ENCODE results near the gene ZFPM1. TPM values are rescaled to one million over a fixed set of nuclear protein-coding genes. Genes with fewer than 3 reads are reported as not detected.

Gene ZFPM1
- polyA plus RNA-seq, 1 of the 3 experiments (the other 2 are of a cell fraction): 1.2 TPM

GRCh38 chr16:88514070-88514469, 61.0 kb downstream of the ZFPM1 start:
- no peaks in the 10 kb centered on the region for H4K20me1 ChIP-seq (ENCODE audit: insufficient read depth)
- no peaks in the 10 kb centered on the region for H3F3A ChIP-seq (replicated peaks; ENCODE audit: insufficient read depth)
- POLR2A ChIA-PET: no interaction called here
- no peak for TF ChIP-seq JUND (IDR thresholded peaks at IDR 0.05)
- no peak for TF ChIP-seq REST (IDR thresholded peaks at IDR 0.05; ENCODE audit: low read depth, low read length)
- no peak for TF ChIP-seq MEF2A (IDR thresholded peaks at IDR 0.05; ENCODE audit: borderline replicate concordance, low read depth)
- peak overlapping the region in 1 of 2 experiments; percentile 93; a peak in 2 of 4 replicates for H3K27ac ChIP-seq (ENCODE audit: low read depth in 2 of 2, low read length in 1 of 2)
- DNase-seq: no peak
- H3K9me2 ChIP-seq: no peaks in the 10 kb centered on the region
- WGBS (ENCODE audit: low lambda C conversion rate): 90% methylated on average over 2 of the region's 20 CpGs
- CTCF ChIA-PET: interaction anchor here (1.4 kb wide), 1 partner anchor 76 kb away, joined by 4 read pairs; no protein-coding TSS in a partner anchor
- H3K36me3 ChIP-seq (replicated peaks in 1 of 2; ENCODE audit: control insufficient read depth in 1 of 2, insufficient read depth in 2 of 2, low read length in 1 of 2): no peaks in the 10 kb centered on the region
- H3K9me3 ChIP-seq: no peaks in the 10 kb centered on the region
- no peak overlapping the region for H3K9ac ChIP-seq
- no peak overlapping the region for H2AFZ ChIP-seq (ENCODE audit: low read depth)
- no peak overlapping the region for H3K4me2 ChIP-seq
- H3K79me2 ChIP-seq (ENCODE audit: insufficient read depth): no peaks in the 10 kb centered on the region
- H3K4me1 ChIP-seq (ENCODE audit: control insufficient read depth in 1 of 2, insufficient read depth in 2 of 2, low read depth in 1 of 2, low read length in 1 of 2): peaks cover 0 to 43% of the 10 kb centered on the region in 2 experiments; a peak in 1 of 4 replicates
- no peak overlapping the region for H3K4me3 ChIP-seq (ENCODE audit: low read depth in 2 of 2, low read length in 1 of 2)
- H3K27me3 ChIP-seq (ENCODE audit: insufficient read depth): no peaks in the 10 kb centered on the region

- peaks cover 0 to 43% of the 10 kb centered on the region in 2 experiments; a peak in 1 of 4 replicates for H3K4me1 ChIP-seq (ENCODE audit: control insufficient read depth in 1 of 2, insufficient read depth in 2 of 2, low read depth in 1 of 2, low read length in 1 of 2)
- H3K27me3 ChIP-seq (ENCODE audit: insufficient read depth): no peaks in the 10 kb centered on the region
- ChIA-PET CTCF (interaction anchor here (0.5 to 1.4 kb wide), 5 partner anchors 35 to 135 kb away, joined by 3 to 4 read pairs (median 3); no protein-coding TSS in a partner anchor), POLR2A (no interaction called here)
- H3K4me3 ChIP-seq (ENCODE audit: low read depth in 2 of 2, low read length in 1 of 2): no peak overlapping the region
- no peaks in the 10 kb centered on the region for H3K9me2 ChIP-seq
- no peaks in the 10 kb centered on the region for H3K36me3 ChIP-seq (replicated peaks in 1 of 2; ENCODE audit: control insufficient read depth in 1 of 2, insufficient read depth in 2 of 2, low read length in 1 of 2)
- no peak overlapping the region for H3K4me2 ChIP-seq
- H3K9me3 ChIP-seq: no peaks in the 10 kb centered on the region
- TF ChIP-seq USF2 (IDR thresholded peaks at IDR 0.05; ENCODE audit: borderline replicate concordance, low read depth, low read length) (no peak), SIN3A (IDR thresholded peaks at IDR 0.05; ENCODE audit: borderline replicate concordance, low read depth, low read length) (no peak), JUND (IDR thresholded peaks at IDR 0.05) (no peak), MAX (IDR thresholded peaks at IDR 0.05; ENCODE audit: low read depth) (no peak), GATA2 (CRISPR knock-in tag; IDR thresholded peaks at IDR 0.05) (no peak), CHD2 (IDR thresholded peaks at IDR 0.05; ENCODE audit: low read length, partially characterized antibody) (no peak), EZH2phosphoT487 (IDR thresholded peaks at IDR 0.05; ENCODE audit: borderline replicate concordance, low read depth) (no peak), YY1 (IDR thresholded peaks at IDR 0.05; ENCODE audit: low read depth) (no peak), FOXM1 (IDR thresholded peaks at IDR 0.05; ENCODE audit: low read depth) (no peak), USF1 (IDR thresholded peaks at IDR 0.05; ENCODE audit: borderline replicate concordance, low read depth) (no peak), MXI1 (IDR thresholded peaks at IDR 0.05; ENCODE audit: low read depth, low read length) (no peak), TAF1 (IDR thresholded peaks at IDR 0.05; ENCODE audit: borderline replicate concordance, low read depth, low read length) (no peak)
- no peak overlapping the region for H3K9ac ChIP-seq
- H3K79me2 ChIP-seq (ENCODE audit: insufficient read depth): no peaks in the 10 kb centered on the region
- no peak overlapping the region; a peak in 1 of 4 replicates for H3K27ac ChIP-seq (ENCODE audit: low read depth in 2 of 2, low read length in 1 of 2)
- H4K20me1 ChIP-seq (ENCODE audit: insufficient read depth): no peaks in the 10 kb centered on the region
- H3F3A ChIP-seq (replicated peaks; ENCODE audit: insufficient read depth): no peaks in the 10 kb centered on the region
- no peak for DNase-seq
- WGBS (ENCODE audit: low lambda C conversion rate): 93% methylated on average over 11 of the region's 19 CpGs
- H2AFZ ChIP-seq (ENCODE audit: low read depth): no peak overlapping the region
Measured at GRCh38 chr16:88514526-88515232, 61.6 kb downstream of the ZFPM1 start.

Measured in SK-N-SH (cell line).